ENCODE measurements around the gene FAM120AOS. TPM values are rescaled to one million over a fixed set of nuclear protein-coding genes. Genes with fewer than 3 reads are reported as not detected.

The FAM120AOS gene
- total RNA-seq (10 to 100 TPM; 40.6 to 56.1 (median 46.7) TPM), polyA plus RNA-seq (10 to 100 TPM; 26.2 to 62.6 (median 26.9) TPM)
- long read RNA-seq, donor 1, full-length matches to known transcripts: 12 of 46 reads
- long read RNA-seq, donor 1, partial matches to known transcripts: 23 of 46 reads
- long read RNA-seq, donor 1, other reads (novel, unspliced or antisense): 11 of 46 reads
- long read RNA-seq, donor 2, partial matches to known transcripts: 116 of 130 reads
- long read RNA-seq, donor 2, other reads (novel, unspliced or antisense): 0 of 130 reads
- long read RNA-seq, donor 3, full-length matches to known transcripts: 11 of 23 reads
- long read RNA-seq, donor 3, partial matches to known transcripts: 12 of 23 reads
- long read RNA-seq, donor 3, other reads (novel, unspliced or antisense): 0 of 23 reads
- long read RNA-seq, donor 4, full-length matches to known transcripts: 13 of 15 reads
- long read RNA-seq, donor 4, partial matches to known transcripts: 0 of 15 reads
- long read RNA-seq, donor 4, other reads (novel, unspliced or antisense): 2 of 15 reads
- long read RNA-seq, donor 5, full-length matches to known transcripts: 94 of 118 reads
- long read RNA-seq, donor 5, partial matches to known transcripts: 1 of 118 reads
- long read RNA-seq, donor 5, other reads (novel, unspliced or antisense): 23 of 118 reads
- long read RNA-seq, donor 6, partial matches to known transcripts: 0 of 10 reads
- long read RNA-seq, donor 6, other reads (novel, unspliced or antisense): 2 of 10 reads
- long read RNA-seq, donor 7, transcript FAM120AOS-202 (3 exons, 1,800 nt): major isoform, 5 of 22 reads
- long read RNA-seq, donor 7, partial matches to known transcripts: 16 of 22 reads
- long read RNA-seq, donor 7, other reads (novel, unspliced or antisense): 0 of 22 reads
- long read RNA-seq, donor 8, transcript FAM120AOS-202 (3 exons, 1,800 nt): major isoform, 7 of 14 reads
- long read RNA-seq, donor 8, partial matches to known transcripts: 0 of 14 reads
- long read RNA-seq, donor 8, other reads (novel, unspliced or antisense): 0 of 14 reads
- long read RNA-seq, donor 9, full-length matches to known transcripts: 13 of 34 reads
- long read RNA-seq, donor 9, partial matches to known transcripts: 21 of 34 reads
- long read RNA-seq, donor 9, other reads (novel, unspliced or antisense): 0 of 34 reads
- long read RNA-seq, donor 10, partial matches to known transcripts: 144 of 150 reads
- long read RNA-seq, donor 10, other reads (novel, unspliced or antisense): 0 of 150 reads

DNA sequence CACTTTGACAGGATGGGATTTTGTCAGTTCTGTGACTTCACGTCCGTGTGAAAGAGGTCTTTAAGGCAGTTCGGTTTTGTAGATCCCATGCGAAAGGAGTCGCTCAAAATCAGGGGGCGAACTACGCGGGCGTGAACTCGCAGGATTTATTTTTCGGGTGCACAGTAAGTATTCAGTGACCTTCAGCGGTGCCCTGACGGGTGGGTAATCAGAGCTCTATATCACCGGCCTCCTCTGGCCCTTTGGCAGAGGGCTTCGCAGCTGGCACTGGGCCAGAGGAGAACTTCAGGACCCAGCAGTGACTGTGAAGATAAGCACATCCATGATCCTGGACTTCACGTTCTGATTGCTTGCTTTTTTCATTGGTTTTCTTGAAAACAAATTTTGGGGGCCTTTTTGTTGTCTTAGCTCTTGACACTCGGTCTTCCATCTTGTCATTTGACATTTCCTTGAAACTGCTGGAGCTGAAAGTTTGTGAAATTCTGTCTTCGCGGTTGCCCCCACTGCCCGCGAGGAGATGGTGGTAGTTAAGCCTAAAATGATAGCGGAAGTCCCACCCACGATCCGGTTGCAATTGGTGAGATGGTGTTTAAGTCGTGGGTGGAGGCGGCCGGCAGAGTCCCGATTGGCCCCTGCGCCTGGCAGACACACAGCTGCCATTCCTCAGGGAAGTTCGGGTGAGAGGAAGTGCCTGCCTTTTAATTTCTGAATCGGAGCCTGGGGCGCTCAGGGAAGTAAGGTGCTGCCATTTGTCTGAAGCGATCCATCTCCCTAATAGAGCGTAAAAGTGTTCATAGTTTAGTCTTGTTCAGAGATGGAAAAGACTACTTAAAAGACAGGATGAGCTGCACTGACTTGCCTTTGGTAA, at the start of gene FAM120AOS:
Gene FAM120AOS (minus strand): TSS at position 535 of the 868 bp plus-strand sequence. CDS start 872 bp downstream, outside the sequence.
- DNase-seq: peak; percentile 87 to 97 (median 94)
- Histone ChIP-seq H3K4me3 (peak within 1 kb of the TSS; percentile 28 to 83 (median 69)), H3K9me3 (replicated peaks in 1 of 3) (no peaks in the 10 kb centered on the region), H3K27me3 (no peaks in the 10 kb centered on the region), H3K36me3 (replicated peaks in 1 of 2) (peaks cover 0 to 13% of the 10 kb centered on the region in 2 donors), H3K27ac (peak within 1 kb of the TSS; percentile 65 to 99 (median 92)), H3K4me1 (replicated peaks in 1 of 2) (peaks cover 12 to 54% of the 10 kb centered on the region in 2 donors)
- intact Hi-C loops (cut with DNase I): loop anchor here (5.0 to 10.0 kb wide), 3 partner anchors 59 to 114 kb away; no protein-coding TSS in a partner anchor
- 0 to 1% (median 0%) methylated on average over 29 to 34 of the region's 34 CpGs for WGBS, 4 donors
- TF ChIP-seq, protein P1, sequence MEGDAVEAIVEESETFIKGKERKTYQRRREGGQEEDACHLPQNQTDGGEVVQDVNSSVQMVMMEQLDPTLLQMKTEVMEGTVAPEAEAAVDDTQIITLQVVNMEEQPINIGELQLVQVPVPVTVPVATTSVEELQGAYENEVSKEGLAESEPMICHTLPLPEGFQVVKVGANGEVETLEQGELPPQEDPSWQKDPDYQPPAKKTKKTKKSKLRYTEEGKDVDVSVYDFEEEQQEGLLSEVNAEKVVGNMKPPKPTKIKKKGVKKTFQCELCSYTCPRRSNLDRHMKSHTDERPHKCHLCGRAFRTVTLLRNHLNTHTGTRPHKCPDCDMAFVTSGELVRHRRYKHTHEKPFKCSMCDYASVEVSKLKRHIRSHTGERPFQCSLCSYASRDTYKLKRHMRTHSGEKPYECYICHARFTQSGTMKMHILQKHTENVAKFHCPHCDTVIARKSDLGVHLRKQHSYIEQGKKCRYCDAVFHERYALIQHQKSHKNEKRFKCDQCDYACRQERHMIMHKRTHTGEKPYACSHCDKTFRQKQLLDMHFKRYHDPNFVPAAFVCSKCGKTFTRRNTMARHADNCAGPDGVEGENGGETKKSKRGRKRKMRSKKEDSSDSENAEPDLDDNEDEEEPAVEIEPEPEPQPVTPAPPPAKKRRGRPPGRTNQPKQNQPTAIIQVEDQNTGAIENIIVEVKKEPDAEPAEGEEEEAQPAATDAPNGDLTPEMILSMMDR (IDR thresholded peaks at IDR 0.05): no peak
- peak in 1 of 2 donors; percentile 69 for TF ChIP-seq POLR2A (IDR thresholded peaks at IDR 0.05)

DNA sequence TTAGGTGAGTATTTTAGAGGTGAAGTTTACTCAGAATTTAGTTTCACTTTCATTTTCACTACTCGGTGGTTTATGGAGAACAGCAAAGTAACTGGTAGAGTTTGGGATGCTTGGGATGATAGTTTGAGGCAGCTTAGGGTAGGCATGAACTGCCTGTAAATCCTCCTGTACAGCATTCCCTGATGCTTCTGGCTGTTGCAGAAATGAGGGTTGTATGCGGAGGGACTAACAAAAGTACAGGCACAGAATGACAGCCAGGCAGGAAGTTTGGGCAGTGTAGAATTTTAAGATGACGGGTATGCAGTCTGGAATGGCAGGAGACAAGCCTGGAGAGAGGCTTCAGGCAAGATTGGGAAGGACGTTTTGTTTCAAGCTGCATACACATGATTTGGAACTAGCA, 48.0 kb upstream of the FAM120AOS start:
- 39 to 50% (median 42%) methylated on average over 4 of the region's 4 CpGs for WGBS, 4 donors
- intact Hi-C loops (cut with DNase I): no loop called here
- peak overlapping the region in 1 of 5 donors; percentile 63 for H3K27ac ChIP-seq
- TF ChIP-seq POLR2A (IDR thresholded peaks at IDR 0.05): no peak
- TF ChIP-seq, protein P1 (IDR thresholded peaks at IDR 0.05): no peak
- no peak for DNase-seq
- no peaks in the 10 kb centered on the region for H3K27me3 ChIP-seq
- H3K9me3 ChIP-seq (replicated peaks in 1 of 3): no peaks in the 10 kb centered on the region
- H3K4me1 ChIP-seq (replicated peaks in 1 of 2): peaks cover 10 to 26% of the 10 kb centered on the region in 2 donors
- peak overlapping the region in 2 of 4 donors; percentile 4 to 40 for H3K4me3 ChIP-seq
- peaks cover 0 to 27% of the 10 kb centered on the region in 2 donors for H3K36me3 ChIP-seq (replicated peaks in 1 of 2)

DNA sequence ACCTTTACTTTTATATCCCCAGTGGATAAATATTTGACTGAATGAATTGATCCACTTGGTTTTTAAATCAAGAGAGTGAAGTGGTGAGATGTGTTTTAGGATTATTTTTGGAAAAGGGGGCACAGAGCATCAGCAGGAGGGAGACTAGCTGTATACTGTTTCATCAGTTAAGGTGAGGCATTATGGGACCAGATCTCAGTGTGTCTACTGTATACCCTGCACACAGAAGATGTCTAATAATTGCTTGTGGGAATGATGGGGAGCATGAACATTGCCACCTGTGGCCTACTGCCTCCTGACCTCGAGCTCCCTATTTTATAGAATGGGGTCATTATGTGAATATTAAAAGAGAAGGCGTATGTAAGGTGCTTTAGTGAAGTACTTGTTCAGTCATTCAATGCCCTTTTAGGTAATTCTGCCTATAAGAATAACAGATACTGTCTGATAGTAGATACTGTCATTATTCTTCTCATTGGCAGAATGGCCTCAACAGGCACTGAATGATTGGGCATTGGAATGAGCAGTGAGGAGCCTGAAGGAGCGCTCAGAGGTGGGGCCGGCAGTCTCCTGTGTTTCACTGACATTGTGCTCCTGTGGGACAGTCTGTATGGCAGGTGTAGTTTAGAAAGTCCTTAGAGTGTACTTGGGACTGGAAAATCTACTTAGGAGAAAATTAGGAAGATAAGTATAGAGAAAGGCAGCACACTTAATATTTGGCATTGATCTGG, 47.4 kb upstream of the FAM120AOS start:
- peaks cover 7 to 22% of the 10 kb centered on the region in 2 donors for H3K4me1 ChIP-seq (replicated peaks in 1 of 2)
- DNase-seq: no peak
- no peaks in the 10 kb centered on the region for H3K27me3 ChIP-seq
- no peaks in the 10 kb centered on the region for H3K9me3 ChIP-seq (replicated peaks in 1 of 3)
- TF ChIP-seq POLR2A (IDR thresholded peaks at IDR 0.05): no peak
- TF ChIP-seq, protein P1 (IDR thresholded peaks at IDR 0.05): no peak
- peak overlapping the region in 2 of 4 donors; percentile 4 to 40 for H3K4me3 ChIP-seq
- peak overlapping the region in 1 of 5 donors; percentile 63 for H3K27ac ChIP-seq
- peaks cover 0 to 27% of the 10 kb centered on the region in 2 donors for H3K36me3 ChIP-seq (replicated peaks in 1 of 2)
- 87 to 96% (median 93%) methylated on average over 4 of the region's 4 CpGs for WGBS, 4 donors
- intact Hi-C loops (cut with DNase I): no loop called here
